Gastrocnemius medialis (tissue), 4 donors: ENCODE measurements around the gene PHACTR1. TPM values are rescaled to one million over a fixed set of nuclear protein-coding genes. Genes with fewer than 3 reads are reported as not detected.
"Not testable (repeated sequence)": the region's sequence is repeated elsewhere in the genome, so short reads cannot be mapped to it uniquely, and the experiment has no call there.

Experiments
- ATAC-seq, 2 donors: fragments of 150-250 bp; one replicate each; pipeline ENCODE4 v1.9.1; 2016
- DNase-seq, 2 donors: peaks; one replicate each; pipeline ENCODE4 v3.0.0-alpha.2; 2019
- H3K27ac ChIP-seq, 4 donors: fragments of 200-600 bp; sonication (generic); 1 replicate in 1 of 4; 2 replicates in 3 of 4; pipeline ENCODE4 v1.5.1; 2016 to 2018; ENCODE audit warnings: mild to moderate bottlenecking in 2 of 4, moderate library complexity in 1 of 4
- H3K27me3 ChIP-seq, 3 donors: fragments of 200-600 bp; sonication (generic) in 2 of 3; 1 replicate in 1 of 3; 2 replicates in 2 of 3; pipeline versions ENCODE4 v1.5.1 to v1.6.0; 2016 to 2019; ENCODE audit warnings: mild to moderate bottlenecking in 1 of 3, moderate library complexity in 1 of 3
- H3K36me3 ChIP-seq, 2 donors: fragments of 200-600 bp; sonication (generic) in 1 of 2; one replicate each; pipeline ENCODE4 v1.5.1; 2017 to 2018
- H3K4me1 ChIP-seq, 2 donors: fragments of 200-600 bp; sonication (generic) in 1 of 2; one replicate each; pipeline ENCODE4 v1.5.1; 2016 to 2017; ENCODE audit warnings: mild to moderate bottlenecking in 2 of 2
- H3K4me3 ChIP-seq, 4 donors: fragments of 200-600 bp; sonication (generic) in 3 of 4; 1 replicate in 1 of 4; 2 replicates in 3 of 4; pipeline ENCODE4 v1.5.1; 2016 to 2019; ENCODE audit warnings: mild to moderate bottlenecking in 2 of 4
- H3K9me3 ChIP-seq, 3 donors: fragments of 200-600 bp; sonication (generic) in 2 of 3; 1 replicate in 1 of 3; 2 replicates in 2 of 3; pipeline ENCODE4 v1.5.1; 2016 to 2019
- CTCF ChIP-seq, 5 experiments: fragments of 450-650 bp in 3 of 5; fragments of 200-600 bp in 2 of 5; sonication (generic) in 2 of 5; IDR thresholded peaks in 4 of 5; conservative IDR thresholded peaks in 1 of 5; 1 replicate in 4 of 5; 2 replicates in 1 of 5; pipeline ENCODE4 v1.5.1; 2016 to 2019; ENCODE audit warnings: antibody characterized with exemption in 5 of 5, mild to moderate bottlenecking in 3 of 5, moderate library complexity in 3 of 5
- POLR2A ChIP-seq, 2 donors: fragments of 450-650 bp; IDR thresholded peaks; one replicate each; pipeline ENCODE4 v1.6.1; 2017; ENCODE audit warnings: antibody characterized with exemption in 2 of 2, mild to moderate bottlenecking in 2 of 2, moderate library complexity in 2 of 2
- in situ Hi-C, 4 donors: fragments of 200-750 bp; cut with MboI; loops; one replicate each; pipeline versions ENCODE4 v1.15.0 to v1.8.0; 2017; ENCODE audit warnings: low sequenced_read_pairs in 4 of 4
- intact Hi-C: fragments of 100-400 bp; cut with DNase I; formaldehyde crosslinking; loops from one replicate; pipeline ENCODE4 v1.15.1; 2023; ENCODE audit warnings: low total_unique reads
- total RNA-seq, 4 donors: library from RNA; depleted of rRNA; stranded (reverse); fragments of >200 nt; gene quantifications; one replicate each; pipeline versions ENCODE4 v1.1.0 to v1.2.3, GENCODE V29; 2016

PHACTR1 gene
- total RNA-seq, 4 donors from 2014 or later = 0.07 to 0.82 (median 0.21) TPM

GRCh38 chr6:13242590-13242989 is 526.0 kb downstream of the PHACTR1 start:
- Histone ChIP-seq H3K27me3 (no peaks in the 10 kb centered on the region), H3K4me1 (no peaks in the 10 kb centered on the region), H3K9me3 (no peaks in the 10 kb centered on the region), H3K27ac (no peak overlapping the region), H3K4me3 (no peak overlapping the region), H3K36me3 (no peaks in the 10 kb centered on the region)
- no peak for ATAC-seq
- intact Hi-C loops = no loop called here
- no peak for TF ChIP-seq POLR2A (IDR thresholded peaks at IDR 0.05)
- TF ChIP-seq CTCF (IDR thresholded peaks at IDR 0.05 in 4 of 5, conservative IDR thresholded peaks at IDR 0.05 in 1 of 5) = no peak
- no peak for DNase-seq
- in situ Hi-C loops = no loop called here

GRCh38 chr6:13243033-13243432 is 526.5 kb downstream of the PHACTR1 start:
- Histone ChIP-seq H3K27me3 (no peaks in the 10 kb centered on the region), H3K4me3 (no peak overlapping the region), H3K9me3 (no peaks in the 10 kb centered on the region), H3K36me3 (no peaks in the 10 kb centered on the region), H3K4me1 (no peaks in the 10 kb centered on the region), H3K27ac (no peak overlapping the region)
- intact Hi-C loops = no loop called here
- TF ChIP-seq POLR2A (IDR thresholded peaks at IDR 0.05) = no peak
- TF ChIP-seq CTCF (IDR thresholded peaks at IDR 0.05 in 4 of 5, conservative IDR thresholded peaks at IDR 0.05 in 1 of 5) = no peak
- no peak for ATAC-seq
- in situ Hi-C loops = no loop called here
- DNase-seq = no peak

- intact Hi-C loops, in situ Hi-C loops, H3K36me3 ChIP-seq, H3K9me3 ChIP-seq, DNase-seq, H3K4me1 ChIP-seq, H3K27me3 ChIP-seq, H3K4me3 ChIP-seq, ATAC-seq, H3K27ac ChIP-seq: not testable (repeated sequence)
Measured at GRCh38 chr6:13243745-13244144, 527.2 kb downstream of the PHACTR1 start.

- no peak for TF ChIP-seq CTCF (IDR thresholded peaks at IDR 0.05 in 4 of 5, conservative IDR thresholded peaks at IDR 0.05 in 1 of 5)
- TF ChIP-seq POLR2A (IDR thresholded peaks at IDR 0.05) = no peak
- H3K4me1 ChIP-seq = no peaks in the 10 kb centered on the region
- H3K4me3 ChIP-seq = no peak overlapping the region
- no peaks in the 10 kb centered on the region for H3K27me3 ChIP-seq
- in situ Hi-C loops (no loop called here), intact Hi-C loops (no loop called here)
- H3K9me3 ChIP-seq = no peaks in the 10 kb centered on the region
- H3K27ac ChIP-seq = no peak overlapping the region
- no peaks in the 10 kb centered on the region for H3K36me3 ChIP-seq
- ATAC-seq (no peak), DNase-seq (no peak)
Measured at GRCh38 chr6:13247627-13248026, 531.1 kb downstream of the PHACTR1 start.

GRCh38 chr6:13248053-13248452 is 531.5 kb downstream of the PHACTR1 start:
- no peak for TF ChIP-seq CTCF (IDR thresholded peaks at IDR 0.05 in 4 of 5, conservative IDR thresholded peaks at IDR 0.05 in 1 of 5)
- no peak for TF ChIP-seq POLR2A (IDR thresholded peaks at IDR 0.05)
- DNase-seq = no peak
- Histone ChIP-seq H3K27me3 (no peaks in the 10 kb centered on the region), H3K27ac (no peak overlapping the region), H3K4me3 (no peak overlapping the region), H3K9me3 (no peaks in the 10 kb centered on the region), H3K4me1 (no peaks in the 10 kb centered on the region), H3K36me3 (no peaks in the 10 kb centered on the region)
- in situ Hi-C loops (no loop called here), intact Hi-C loops (no loop called here)
- no peak for ATAC-seq
